ENCODE results near the gene LYPD6.
"Not testable (repeated sequence)": the region's sequence is repeated elsewhere in the genome, so short reads cannot be mapped to it uniquely, and the experiment has no call there.

The LYPD6 gene, protein sequence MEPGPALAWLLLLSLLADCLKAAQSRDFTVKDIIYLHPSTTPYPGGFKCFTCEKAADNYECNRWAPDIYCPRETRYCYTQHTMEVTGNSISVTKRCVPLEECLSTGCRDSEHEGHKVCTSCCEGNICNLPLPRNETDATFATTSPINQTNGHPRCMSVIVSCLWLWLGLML

DNA sequence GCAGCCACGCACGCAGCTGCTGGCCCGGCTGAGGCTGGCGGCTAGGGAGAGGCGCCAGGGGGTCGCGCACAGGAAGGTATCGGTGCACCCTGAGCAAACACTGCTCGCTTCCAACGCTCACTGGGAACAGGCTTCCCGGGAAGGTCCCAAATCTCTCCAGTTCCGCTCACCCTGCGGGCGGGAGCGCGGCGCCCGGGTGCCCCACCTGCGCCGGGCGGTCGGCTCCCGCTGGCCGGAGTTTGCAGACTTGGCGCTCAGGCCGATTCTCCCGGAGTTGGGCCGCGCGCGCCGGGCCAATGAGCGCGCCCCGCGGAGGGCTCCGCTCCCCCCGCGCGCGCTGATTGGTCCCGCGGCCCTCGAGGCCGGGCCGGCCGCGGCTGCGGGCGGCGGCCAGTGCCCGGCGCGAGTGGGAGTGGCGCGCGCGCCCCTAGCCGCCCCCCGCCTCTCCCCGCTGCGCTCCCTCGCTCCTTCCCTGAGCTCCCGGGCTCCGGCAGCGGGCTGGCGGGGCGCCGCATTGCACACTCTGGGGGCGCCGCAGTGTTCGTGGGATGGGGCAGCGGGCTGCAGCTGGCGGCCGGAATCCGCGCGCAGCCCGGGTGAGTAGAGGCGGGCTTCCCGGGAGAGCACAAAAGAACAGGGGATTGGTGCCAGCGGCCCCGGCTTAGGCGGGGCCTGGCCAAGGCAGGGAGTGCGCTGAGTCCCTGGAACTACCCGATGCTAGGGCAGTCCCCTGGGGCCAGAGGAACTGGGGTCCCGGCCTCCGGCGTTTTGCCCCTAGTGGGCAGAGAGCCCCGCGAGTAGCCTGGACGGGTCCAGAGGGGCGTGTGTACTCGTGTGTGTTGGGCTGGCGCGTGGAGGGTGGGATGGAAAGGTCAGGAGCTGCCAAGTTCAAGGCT, at the start of gene LYPD6:
TSS of gene LYPD6 (plus strand) at position 461 of the 896 bp plus-strand sequence. CDS start 107,122 bp downstream, outside the sequence.
- H3K27ac ChIP-seq, result no peak within 1 kb of the TSS
- no peak for DNase-seq (ENCODE audit: low read depth, low spot score)

DNA sequence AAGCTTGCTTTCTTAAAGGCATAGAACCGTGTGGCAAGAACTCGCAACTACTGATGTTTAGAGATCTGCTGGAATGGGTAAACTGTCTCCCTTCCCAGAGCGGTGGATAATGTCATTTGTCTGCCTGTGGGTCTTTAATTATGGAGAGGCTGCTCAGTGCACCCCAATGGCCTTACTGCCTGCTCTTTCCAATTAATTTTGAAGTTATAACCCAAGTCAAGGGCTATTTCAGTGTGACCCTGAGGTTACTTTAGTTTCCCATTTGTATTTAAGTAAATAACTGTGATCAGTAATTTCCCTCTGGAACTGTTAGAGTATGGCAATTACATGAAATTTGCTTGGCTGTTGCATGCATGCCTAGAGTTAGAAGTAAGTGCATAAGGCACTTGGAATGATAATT, 48.9 kb upstream of the LYPD6 start:
- no peak for DNase-seq (ENCODE audit: low read depth, low spot score)

DNA sequence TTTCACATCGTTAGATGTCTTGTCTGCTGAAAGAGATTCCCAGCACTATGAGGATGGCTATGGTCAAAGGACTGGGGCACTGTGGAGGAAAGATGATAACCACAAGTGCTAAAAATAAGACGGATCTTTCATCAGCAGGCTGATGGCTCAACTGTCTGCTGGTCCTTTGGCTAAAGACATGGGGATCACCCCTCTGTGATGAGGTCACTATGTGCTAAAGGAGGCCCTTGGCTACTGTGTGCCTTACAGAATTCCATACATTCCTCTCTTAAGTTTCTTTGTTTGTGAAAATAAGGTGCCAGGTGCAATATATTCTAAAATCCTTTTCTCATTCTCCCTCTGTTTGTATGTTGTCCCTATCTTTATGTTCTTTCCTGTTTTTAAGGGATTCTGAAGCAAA, 39.7 kb upstream of the LYPD6 start:
- no peak overlapping the region for H3K27ac ChIP-seq
- no peak for DNase-seq (ENCODE audit: low read depth, low spot score)

More for the DNA sequence above, 48.9 kb upstream of the LYPD6 start:
- H3K27ac ChIP-seq, result no peak overlapping the region

DNA sequence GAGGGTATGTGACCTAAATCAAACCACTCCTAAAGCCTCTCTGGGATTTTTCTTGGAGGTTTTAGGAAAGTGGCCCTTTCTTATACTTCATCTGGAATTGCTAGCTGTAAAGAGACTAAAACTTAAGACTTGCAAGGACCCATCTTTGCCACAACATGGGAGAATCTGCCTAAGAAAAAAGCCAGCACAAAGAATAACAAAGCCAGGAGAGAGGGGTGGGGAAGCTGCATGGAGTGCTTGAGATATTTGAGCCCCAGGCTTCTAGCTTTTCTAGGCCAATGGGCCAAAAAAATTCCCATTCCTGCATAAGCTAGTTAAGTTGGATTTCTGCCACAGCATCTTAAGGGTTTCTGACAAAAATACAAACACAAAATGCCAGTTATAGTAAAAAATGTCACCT, 38.5 kb upstream of the LYPD6 start:
- H3K27ac ChIP-seq, result no peak overlapping the region

DNA sequence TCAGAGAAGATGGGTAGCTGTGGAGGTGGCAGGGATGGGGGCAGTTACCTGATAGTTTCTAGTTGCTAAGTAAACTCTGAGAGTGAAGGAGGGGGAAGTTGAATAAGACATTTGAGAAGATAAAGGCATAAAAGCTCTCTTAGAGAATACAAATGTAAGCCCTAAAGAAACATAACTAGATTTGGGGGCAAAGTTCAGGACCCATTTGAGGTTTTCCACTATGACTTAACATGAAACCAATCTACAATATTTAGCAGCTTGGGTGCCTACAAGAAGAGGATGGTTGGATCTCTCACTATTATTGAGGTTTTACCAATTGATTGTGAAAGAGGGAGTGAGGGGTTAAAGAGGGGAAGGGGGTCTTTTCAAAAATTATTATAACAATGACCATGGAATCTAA, 34.4 kb upstream of the LYPD6 start:
- no peak overlapping the region for H3K27ac ChIP-seq
- DNase-seq (ENCODE audit: low read depth, low spot score), result no peak

More for the DNA sequence above, 38.5 kb upstream of the LYPD6 start:
- no peak for DNase-seq (ENCODE audit: low read depth, low spot score)

DNA sequence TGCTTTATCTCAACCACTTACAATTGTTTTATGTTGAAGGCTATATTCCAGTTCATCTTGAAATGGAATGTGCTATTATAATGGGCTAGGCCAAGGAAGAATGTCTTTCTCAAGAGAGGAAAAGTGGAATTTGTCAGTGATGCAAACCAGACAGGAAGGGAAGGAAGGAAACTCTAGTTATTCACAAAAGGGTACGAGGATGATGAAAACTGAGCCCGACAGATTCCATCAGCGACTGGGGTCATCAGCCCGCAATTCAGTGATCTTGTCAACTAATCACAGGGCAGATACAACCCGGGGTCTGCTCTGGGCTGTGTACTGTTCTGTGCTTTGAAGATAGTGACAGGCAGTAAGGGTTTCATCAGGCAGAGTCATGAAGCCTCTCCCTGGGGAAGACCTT, 23.4 kb upstream of the LYPD6 start:
- H3K27ac ChIP-seq, result no peak overlapping the region
- no peak for DNase-seq (ENCODE audit: low read depth, low spot score)

DNA sequence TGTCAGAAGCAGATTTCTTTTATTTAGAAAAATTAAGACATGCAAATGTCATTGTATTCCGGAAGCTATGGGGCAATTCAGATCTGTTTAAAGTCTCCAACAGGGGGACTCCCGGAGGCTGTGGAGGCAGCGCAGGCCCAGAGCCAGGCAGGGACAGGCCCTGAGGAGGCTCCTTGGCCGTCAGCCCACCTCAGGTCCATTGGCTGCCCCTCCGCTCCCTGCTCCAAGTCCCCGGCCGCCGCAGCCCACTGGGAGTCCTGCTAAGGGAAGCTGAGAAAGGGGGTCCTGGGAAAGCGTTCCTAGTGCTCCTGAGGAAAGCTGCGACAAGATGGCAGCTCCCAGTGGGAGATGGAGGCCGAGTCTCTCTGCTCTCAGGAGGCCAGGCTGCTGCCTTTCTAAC, 20.0 kb upstream of the LYPD6 start:
- no peak for DNase-seq (ENCODE audit: low read depth, low spot score)
- H3K27ac ChIP-seq, result no peak overlapping the region

DNA sequence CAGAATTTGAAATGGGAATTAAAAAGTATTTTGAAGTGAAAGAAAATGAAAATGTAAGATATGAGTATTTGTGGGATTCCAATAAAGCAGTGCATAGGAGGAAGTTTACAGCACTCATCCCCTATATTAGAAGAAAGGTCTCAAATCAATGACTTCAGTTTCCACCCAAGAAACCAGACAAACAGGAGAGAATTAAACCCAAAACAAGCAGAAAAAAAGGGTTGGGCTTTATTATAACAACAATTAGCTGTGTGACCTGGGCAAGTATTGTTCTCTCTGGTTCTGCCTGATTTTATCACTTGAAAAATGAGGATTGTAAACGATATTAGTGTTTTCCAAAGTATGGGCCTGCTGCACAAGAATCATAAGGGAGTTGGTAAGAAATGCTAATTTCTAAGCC, 18.3 kb upstream of the LYPD6 start:
- H3K27ac ChIP-seq, result no peak overlapping the region
- no peak for DNase-seq (ENCODE audit: low read depth, low spot score)

DNA sequence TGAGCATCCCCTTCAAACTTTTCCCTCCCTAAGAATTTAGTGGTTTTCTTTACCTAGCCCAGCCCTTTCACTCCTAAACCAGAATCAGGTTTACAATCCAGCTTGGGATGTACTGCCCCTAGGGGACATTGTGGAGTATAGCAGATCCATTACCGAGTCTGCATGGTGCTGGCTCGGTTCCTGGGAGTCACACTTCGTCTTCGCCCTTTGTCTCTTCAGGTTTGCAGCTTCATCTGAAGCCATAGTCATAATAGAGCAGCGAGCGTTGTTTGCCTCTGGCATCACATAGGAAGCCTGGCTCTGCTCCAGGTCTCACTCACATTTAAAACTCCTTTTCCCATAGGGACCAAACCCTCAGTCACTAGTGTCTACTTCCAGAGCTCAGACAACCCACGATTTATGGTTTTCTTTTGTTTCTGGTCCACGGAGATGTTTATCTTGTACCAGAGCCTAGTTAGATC, 16.8 kb upstream of the LYPD6 start:
- DNase-seq (ENCODE audit: low read depth, low spot score), result peak; percentile 5
- H3K27ac ChIP-seq, result no peak overlapping the region

DNA sequence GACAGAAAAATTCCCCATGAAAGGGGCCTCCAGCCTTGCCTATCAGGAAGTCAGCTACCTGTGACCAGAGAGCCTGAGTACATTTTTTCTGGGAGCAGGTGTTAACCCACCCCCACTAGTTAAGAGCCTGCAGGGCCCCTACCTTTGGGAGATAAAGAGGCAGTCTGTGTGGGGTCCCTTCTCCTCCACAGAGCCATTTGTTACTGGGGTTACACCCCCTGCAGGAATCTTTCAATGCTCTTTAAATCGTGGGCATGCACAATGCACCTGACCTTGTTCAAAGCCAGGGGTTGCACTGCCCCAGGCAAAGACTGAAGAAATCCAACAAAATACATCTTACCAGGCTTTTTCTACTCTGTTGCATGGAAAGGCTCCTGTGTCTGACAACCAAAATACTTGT, 15.7 kb upstream of the LYPD6 start:
- H3K27ac ChIP-seq, result no peak overlapping the region
- DNase-seq (ENCODE audit: low read depth, low spot score), result no peak

DNA sequence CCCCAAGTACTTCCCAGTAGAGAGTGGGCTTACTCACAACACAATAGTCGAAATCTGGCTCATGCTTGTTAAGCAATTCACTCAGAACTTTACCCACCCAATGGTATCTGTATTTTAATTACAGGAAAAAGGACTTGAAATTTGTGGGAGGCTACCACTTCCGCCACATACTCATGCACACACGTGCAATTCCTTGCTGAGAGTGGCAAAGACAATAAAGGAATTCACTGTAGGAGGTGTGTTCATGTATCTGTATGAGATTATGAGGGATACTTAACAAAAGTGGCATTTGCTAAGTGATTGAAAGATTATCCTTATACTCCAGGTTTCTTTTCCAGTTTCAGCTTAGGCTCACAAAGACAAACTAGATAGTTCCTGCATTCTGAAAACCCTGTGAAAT, 14.9 kb upstream of the LYPD6 start:
- no peak for DNase-seq (ENCODE audit: low read depth, low spot score)
- no peak overlapping the region for H3K27ac ChIP-seq

DNA sequence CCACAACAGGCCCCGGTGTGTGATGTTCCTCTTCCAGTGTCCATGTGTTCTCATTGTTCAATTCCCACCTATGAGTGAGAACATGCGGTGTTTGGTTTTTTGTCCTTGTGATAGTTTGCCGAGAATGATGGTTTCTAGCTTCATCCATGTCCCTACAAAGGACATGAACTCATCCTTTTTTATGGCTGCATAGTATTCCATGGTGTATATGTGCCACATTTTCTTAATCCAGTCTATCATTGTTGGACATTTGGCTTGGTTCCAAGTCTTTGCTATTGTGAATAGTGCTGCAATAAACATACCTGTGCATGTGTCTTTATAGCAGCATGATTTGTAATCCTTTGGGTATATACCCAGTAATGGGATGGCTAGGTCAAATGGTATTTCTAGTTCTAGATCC, 11.8 kb upstream of the LYPD6 start:
- not testable (repeated sequence) for DNase-seq (ENCODE audit: low read depth, low spot score)

DNA sequence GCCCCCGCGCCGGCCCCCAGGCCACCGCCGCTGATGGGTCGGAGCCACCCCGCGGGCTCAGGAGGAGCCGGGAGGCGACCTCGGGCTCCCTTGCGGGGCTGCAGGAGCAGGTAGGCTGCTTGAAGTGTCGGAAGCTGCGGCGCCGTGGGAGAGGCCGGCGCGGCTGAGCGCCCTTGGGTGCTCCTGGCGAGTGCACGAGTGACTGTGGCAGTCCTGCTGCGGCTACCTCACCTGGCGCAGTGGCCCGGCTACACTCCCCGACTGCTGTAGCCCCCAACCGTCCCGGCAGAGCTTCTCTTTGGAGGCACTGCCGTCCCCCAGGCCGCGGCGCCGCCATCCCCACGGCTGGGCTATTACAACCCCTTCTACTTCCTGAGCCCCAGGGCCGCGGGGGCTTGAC, 10.0 kb upstream of the LYPD6 start:
- no peak for DNase-seq (ENCODE audit: low read depth, low spot score)
- H3K27ac ChIP-seq, result no peak overlapping the region

More for the DNA sequence above, 11.8 kb upstream of the LYPD6 start:
- H3K27ac ChIP-seq, result not testable (repeated sequence)

DNA sequence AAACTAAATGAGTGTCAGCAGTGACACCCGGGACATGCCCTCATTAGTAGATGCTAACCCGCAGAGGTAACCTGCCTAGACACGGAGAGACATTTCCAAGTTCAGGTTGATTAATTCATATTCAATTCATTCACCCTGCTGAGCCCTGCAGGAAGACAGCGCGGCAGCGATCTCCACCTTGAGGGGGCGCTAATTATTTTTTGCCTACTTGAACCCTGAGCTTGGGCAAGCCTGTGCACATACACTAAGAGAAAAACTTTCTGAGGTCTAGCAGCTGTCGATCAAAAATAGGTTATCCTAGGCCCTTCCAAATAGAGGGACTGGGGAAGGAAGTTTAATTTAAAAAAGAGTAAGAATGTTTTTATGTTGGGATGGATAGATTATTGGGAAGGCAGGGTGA, 1.3 kb upstream of the LYPD6 start:
- no peak for DNase-seq (ENCODE audit: low read depth, low spot score)
- H3K27ac ChIP-seq, result no peak overlapping the region

DNA sequence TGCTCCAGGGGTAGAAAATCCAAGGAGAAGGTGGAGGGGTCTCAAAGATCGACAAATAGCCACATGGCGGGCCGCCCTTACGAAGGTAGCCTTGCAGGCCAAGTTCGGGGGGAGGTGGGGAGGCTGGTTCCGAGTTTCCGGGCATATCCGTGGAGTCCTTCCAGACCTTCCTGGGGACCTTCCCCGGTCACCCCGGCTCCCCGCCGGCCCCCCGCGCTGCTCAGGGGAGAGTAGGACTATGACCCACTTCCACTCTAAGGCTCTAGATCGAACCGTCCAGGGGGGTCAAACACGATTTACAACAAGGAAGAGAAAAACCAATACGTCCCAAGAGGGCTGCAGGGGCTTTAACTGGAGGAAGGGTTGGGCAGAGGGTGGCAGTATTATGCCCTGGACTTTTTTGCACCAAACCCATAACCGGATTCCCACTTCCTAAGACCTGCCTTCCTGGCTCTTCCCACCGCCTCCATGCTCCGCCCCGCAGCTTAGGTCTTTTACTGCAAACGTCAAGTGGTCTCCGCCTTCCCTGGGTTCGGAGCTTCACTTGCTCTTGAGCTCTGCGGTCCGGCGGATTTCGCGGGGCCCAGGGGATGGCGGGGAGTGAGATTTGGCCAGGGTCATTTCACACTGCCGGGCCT, 779 bp upstream of the LYPD6 start:
- no peak overlapping the region for H3K27ac ChIP-seq
- DNase-seq (ENCODE audit: low read depth, low spot score), result peak; percentile 14

DNA sequence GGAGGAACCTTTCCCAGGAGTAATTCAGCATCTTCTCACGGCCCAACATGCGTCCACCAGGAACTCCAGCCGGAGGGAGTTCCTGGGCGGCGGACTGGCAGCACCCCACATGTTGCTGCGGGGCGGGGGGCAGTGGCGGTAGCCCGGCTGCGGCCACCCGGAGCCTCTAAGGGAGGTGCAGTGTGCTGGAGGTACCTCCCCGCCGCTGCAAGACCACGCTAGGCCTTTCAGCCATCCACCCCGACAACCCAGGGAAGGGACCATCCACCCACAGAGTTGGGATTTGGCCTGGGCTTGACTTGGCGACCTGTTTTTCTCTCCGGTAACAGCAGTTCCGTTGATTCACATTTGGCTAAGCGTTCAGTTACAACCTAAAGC, 625 bp downstream of the LYPD6 start:
- DNase-seq (ENCODE audit: low read depth, low spot score), result no peak
- H3K27ac ChIP-seq, result no peak overlapping the region

DNA sequence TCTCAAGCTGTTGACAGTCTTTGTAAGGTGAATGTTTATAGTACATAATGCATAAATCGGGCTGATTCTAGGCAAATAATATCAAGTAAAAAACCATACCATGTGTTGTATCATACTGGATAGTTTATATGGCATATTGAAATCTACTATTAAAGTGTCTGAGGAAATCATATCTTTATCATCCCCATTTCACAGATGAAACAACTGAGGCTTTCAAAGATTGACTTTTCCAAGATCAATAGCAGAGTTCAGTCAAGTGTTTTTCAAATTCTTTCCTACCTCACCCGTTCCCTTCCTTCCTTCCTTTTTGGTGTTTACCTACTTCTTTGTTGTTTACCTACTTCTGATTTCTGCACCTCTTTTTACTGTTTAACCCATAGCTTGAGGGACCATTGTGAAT, 2.0 kb downstream of the LYPD6 start:
- no peak overlapping the region for H3K27ac ChIP-seq
- DNase-seq (ENCODE audit: low read depth, low spot score), result no peak

DNA sequence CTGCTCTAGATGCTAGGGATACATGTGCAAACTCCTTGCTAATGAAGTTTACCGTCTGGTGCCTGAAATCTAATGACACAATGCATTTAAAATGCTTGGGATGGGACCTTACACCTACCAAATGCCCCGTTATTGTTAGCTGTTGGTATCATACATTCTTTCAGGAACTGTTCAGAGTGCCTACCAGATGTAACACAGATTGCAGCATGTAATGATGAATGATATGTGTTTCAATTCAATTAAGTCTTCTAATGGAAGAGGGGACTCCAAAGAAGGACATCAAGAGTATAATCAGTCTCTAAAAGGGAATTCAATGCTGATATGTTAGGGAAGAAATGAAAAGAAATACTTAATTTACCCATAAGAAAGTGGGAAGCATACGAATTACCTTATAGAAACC, 3.2 kb downstream of the LYPD6 start:
- no peak for DNase-seq (ENCODE audit: low read depth, low spot score)
- H3K27ac ChIP-seq, result no peak overlapping the region

DNA sequence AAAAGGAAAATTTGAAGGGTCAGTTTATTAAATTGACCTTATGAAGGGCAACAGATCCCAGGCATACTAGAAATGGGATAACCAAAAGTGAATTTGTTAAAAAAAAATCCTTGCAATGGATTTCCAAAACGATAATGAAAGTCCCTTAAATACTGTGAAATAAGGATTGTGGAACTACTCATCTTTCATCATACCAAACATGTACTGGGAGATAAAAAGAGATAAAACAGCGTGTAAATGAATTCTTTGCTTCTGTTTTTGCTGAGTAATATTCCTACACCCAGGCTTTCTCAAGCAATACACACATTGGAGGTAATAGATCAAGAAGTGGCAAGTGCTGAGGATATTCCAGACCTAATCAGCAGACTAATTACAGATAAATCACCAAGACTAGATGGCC, 3.8 kb downstream of the LYPD6 start:
- H3K27ac ChIP-seq, result no peak overlapping the region
- no peak for DNase-seq (ENCODE audit: low read depth, low spot score)

DNA sequence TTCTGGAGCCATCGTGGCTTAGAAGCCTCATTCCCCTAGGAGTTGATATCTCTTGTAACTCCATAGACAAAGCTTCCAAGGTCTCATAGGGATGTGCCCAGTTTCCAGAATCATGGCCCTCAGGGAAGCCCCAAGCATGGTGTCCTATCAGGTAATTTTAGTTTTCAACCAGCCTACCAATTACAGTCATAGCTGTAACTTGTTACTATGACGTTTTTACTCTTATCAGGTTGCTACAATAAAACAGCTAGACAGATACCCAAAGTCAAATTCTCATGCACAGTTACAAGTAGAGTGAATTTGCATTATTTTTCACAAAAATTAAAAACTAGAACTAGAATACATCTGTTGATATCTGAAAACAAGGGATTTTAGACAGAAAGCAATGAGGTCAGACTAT, 8.9 kb downstream of the LYPD6 start:
- no peak for DNase-seq (ENCODE audit: low read depth, low spot score)

DNA sequence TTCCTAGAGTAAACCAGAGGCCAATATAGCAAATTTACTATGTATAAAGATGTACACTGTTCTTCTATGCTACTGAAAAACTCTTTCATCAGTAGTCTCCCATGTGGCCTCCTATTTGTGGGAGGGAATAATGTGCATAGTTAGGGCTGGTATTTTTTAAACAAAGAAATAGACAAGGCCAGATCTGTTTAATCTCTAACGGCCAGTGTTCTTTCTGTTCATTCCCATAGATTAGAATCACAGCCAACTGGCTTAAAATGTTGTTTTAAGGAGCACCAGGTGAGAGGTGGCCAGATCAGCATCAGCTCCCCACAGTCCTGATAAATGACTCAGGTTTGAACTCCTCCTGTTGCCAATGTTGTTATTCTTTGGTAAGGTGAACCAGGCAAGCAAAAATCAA, 12.1 kb downstream of the LYPD6 start:
- H3K27ac ChIP-seq, result no peak overlapping the region
- DNase-seq (ENCODE audit: low read depth, low spot score), result no peak

More for the DNA sequence above, 8.9 kb downstream of the LYPD6 start:
- H3K27ac ChIP-seq, result no peak overlapping the region
